Measurements from ENCODE around the gene TMEM63A.

Gene TMEM63A

GRCh38 chr1:225883616-225884265 is 1.6 kb upstream of the TMEM63A start:
- no peak for DNase-seq

- DNase-seq = no peak
These were observed 775 bp upstream of the TMEM63A start for GRCh38 chr1:225882694-225883615.

- no peak for DNase-seq
These were observed 860 bp downstream of the TMEM63A start for GRCh38 chr1:225881081-225881958.

GRCh38 chr1:225880636-225881035 is 1.5 kb downstream of the TMEM63A start:
- DNase-seq = no peak

GRCh38 chr1:225880222-225880588 is 2.0 kb downstream of the TMEM63A start:
- DNase-seq = no peak

DNA sequence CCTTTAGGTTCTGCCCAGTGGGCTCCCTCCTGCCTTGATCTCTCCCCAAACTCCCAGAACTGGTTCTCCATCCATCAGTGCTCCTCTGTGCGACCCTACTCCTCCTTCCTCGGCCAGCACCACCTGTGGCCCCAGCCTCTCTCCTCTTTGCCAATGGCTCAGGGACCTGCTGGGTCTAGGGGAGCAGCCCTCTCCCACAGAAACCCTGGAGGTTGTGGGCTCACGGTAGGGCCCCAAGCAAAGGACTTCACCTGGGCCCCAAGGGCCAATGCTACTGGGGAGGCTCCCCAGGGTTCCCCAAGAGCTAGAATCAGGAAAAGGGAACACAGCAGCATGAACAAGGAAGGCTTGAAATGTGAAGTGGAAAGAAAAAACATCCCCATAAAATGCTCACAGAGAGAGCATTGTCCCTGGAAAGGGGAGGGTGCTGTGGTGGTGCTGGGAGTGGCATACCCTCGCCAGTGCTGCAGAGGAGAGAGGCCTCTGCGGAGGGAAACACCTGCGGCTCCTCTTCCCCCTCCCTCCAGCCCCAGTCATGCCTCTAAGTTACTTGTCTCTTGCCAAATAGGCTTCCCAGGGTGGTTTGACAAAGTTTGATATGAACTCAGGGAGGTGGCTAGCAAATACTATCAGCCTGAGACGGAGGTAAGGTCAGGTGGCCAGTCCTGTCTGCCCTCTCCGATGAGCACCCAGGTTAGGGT is 2.5 kb downstream of the TMEM63A start:
- no peak for DNase-seq

DNA sequence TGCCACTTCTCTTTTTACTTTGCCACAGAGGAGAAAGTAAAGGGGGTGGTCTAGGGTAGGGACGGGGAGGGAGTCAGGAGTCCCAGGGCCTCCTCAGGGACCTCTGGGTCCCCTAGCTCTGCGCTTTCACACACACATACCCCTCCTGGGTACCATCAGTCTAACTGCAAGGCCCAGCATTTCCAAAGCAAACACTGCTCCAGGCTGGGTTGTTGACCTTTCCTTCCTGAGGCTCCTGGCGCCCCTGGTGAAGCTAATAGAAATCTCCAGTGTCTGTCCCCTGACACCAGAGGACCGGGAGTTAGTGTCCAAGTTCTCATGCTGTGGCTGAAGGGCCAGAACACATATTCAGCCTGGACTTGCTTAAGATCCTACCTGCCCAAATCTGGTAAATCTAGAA is 3.9 kb downstream of the TMEM63A start:
- no peak for DNase-seq

DNA sequence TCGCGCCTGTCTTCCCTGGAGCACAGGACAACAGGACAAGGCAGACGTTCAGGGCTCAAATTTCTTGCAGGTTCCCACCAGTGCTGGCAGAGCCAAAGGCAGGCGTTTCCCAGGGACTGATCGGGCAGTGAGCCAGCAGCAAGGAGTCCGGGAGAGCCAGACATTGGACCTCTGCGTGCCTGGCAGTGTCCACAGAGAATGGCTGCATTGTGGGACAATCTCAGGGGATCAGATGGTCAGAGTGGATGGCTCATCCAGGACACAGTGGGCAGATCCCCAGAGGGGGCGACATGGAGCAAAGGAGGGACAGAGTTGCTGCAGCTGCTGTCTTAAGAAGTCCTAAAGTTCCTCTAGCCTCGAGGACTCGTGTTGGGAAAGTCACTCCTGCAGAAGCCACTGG is 4.6 kb downstream of the TMEM63A start:
- peak; percentile 21 for DNase-seq

GRCh38 chr1:225876900-225877510 is 5.2 kb downstream of the TMEM63A start:
- DNase-seq = no peak

DNA sequence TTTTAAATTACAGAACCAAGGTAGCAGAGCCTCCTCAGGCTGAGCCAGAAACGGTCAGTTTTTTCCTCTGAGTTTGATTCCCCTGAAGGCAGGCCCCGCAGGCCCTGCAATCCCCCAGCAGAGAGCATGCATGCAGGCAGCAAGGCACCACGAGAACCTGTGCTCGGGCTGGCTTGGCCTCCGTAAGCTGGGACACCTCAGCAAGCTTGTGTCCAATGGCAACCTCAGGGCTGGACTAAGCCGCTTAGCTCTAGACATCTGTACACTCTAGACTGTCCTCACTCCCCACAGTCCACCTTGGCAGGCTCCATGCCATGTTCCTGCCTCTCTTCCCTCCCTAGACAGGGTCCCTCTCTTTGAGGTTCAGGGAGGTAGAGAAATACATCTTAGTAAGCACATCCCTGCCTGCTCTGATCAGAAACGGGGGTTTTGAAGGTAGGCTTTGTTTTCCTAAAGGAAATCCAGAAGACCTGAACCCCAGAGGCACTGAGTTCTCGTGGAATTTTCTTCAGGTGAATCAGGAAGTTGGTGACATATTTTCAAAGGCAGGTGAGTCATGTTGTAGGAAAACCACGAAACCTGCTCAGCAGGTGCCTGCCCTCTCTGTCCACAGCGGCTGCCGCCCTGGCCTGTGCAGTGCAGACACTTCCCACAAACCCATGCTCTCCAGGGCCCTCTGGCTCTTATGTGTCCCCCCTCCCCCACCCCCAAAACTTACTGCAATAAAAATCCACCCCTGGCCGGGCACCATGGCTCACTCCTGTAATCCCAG is 7.0 kb downstream of the TMEM63A start:
- DNase-seq = no peak

DNA sequence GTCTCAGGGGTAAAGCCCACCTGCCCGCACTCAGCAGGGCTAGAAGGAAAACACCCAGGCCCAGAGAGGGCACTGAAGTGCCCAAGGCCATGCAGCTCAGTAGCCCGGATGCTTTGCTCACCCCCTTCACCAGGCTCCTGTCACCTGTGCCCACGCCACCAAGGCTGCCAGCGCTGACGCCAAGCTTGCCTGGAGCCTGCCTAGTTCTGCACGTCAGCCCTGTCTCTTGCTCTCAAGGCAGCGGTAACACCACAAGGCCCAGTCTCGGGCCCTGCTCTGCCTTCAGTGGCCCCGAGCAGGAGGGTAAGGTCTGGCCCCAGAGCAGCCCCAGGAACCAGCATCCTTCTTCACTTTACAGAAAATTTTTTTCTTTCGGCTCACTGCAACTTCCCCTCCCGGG is 7.7 kb downstream of the TMEM63A start:
- DNase-seq = no peak

GRCh38 chr1:225873281-225873850 is 8.8 kb downstream of the TMEM63A start:
- DNase-seq = no peak

DNA sequence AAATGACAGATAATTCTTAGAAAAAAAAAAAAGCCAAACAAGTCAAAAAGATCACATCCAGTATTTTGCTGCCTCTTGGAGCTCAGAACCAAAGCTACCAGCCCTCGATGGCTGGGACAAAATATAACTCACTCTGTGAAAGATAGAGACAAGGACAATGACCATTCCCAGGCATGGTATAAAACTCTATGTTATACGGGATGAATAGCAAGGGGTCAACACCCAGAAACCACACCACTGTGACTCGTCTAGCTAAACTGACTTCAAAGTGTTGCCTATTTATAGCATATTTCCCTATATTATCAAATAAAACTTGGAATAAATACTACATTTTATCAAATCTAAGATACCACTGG is 10.1 kb downstream of the TMEM63A start:
- DNase-seq = no peak

DNA sequence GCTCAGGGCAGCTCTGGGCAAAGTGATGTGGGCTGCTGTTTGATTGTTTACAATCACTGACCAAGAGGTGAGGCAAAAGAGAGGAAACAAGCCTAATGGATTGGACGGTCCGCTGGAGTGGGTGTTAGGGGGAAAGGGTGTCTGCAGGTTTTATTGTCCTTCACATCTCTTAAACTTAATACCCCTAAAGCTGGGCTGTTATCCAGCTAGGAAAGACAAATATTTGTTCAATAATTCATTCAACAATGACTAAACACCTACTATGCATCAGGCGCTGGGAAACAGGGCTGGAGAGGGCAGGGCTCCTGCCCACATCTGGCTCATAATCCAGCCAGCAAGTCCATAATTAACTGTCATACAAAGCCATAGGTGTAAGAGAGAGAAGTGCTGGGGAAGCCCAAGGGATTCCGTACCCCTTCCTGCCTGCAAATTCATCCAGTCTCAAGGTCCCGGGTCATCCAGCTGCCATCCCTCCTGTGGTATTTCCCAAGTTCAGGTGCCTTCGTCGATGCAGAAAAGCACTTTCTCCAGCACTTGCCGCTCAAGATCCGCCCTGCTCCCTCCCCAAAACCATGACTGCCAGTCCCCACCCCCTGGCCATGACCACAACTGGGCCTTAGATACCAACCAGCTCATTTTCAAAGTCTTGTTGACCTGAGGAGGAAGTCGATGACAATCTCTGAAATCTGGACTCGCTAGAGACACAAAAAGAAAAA is 10.7 kb downstream of the TMEM63A start:
- DNase-seq = peak; percentile 89

DNA sequence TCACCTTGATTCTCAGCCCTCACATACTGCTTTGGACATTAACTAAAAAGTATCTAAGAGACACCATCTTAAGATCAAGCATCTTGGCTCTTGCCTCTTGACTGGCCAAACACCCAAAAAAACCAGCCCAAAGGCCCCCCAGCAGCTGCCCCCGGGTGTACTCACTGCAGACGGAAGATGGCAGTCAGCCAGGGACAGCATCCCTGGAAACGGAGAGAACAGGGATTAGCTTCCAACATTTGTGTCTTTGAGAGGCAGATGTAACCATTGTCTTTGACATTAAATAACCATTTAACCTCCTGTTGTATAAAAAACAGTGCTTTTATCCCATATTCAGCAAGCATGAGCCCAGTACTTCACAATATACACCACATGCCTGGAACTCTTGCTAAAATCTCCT is 11.3 kb downstream of the TMEM63A start:
- DNase-seq = peak; percentile 85

GRCh38 chr1:225868631-225869330 is 13.4 kb downstream of the TMEM63A start:
- no peak for DNase-seq

DNA sequence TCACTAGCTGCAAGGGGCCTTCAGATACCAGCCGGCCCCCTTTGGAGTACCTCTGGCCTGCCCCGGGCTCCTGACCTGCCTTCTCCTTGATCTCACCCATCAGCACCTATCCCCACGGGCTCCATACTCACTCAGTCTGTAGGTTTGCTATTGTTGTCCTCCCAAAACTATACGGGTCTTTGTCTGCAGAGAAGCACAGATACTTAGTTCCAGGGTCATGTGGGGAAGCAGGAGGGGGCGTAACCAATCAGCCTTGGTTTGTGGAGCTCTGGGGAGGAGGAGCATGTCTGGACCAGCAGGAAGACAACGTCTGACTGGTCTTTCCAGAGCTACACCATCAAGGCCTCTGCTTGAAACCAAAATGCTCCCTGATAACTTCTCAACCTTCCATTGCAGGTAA is 15.2 kb downstream of the TMEM63A start:
- no peak for DNase-seq

- DNase-seq = no peak
These were observed 15.9 kb downstream of the TMEM63A start for GRCh38 chr1:225866061-225866837.

DNA sequence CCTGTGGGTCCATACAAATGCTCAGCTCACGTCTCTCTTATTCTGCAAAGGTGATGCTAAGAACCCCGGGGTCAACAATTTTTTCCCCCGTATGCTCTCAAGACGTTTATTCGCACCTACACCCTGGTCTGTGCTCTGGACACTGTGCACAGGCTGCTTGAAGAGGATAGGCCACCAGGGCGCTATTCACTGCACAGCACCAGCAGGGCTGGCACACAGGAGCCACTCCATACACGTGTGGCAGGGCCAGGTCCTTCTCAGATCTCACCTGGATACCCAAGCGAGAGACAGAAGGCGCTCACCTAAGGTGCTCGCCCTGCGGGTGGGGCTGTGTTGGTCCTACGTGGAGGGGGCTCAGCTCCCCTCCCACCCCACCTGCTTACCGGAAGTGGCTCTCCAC is 16.7 kb downstream of the TMEM63A start:
- DNase-seq = no peak

Data from NCI-H1092 (cell line).